Fibroblast of the aortic adventitia (primary cell): ENCODE data around the gene AKR1A1. TPM values are rescaled to one million over a fixed set of nuclear protein-coding genes. Genes with fewer than 3 reads are reported as not detected.
"Not testable (repeated sequence)": the region's sequence is repeated elsewhere in the genome, so short reads cannot be mapped to it uniquely, and the experiment has no call there.

Source experiments
- DNase-seq: peaks from one replicate; pipeline ENCODE4 v3.0.0-alpha.2; 2010; ENCODE audit warnings: low read depth
- H3K4me3 ChIP-seq: 2 replicates; pipeline ENCODE4 v1.5.1; 2011; ENCODE audit warnings: low read depth, mild to moderate bottlenecking, control low read depth, low read length, moderate library complexity
- CTCF ChIP-seq: IDR thresholded peaks from 2 replicates; pipeline ENCODE4 v1.5.1; 2011; ENCODE audit warnings: mild to moderate bottlenecking, low read length, control low read depth, inconsistent platforms; ENCODE audit not compliant: insufficient read depth
- total RNA-seq: library from RNA; depleted of rRNA; stranded (reverse); fragments of >200 nt; gene quantifications from 2 replicates; pipeline ENCODE4 v1.2.3, GENCODE V29; 2012; ENCODE audit warnings: low replicate concordance

Gene AKR1A1
- total RNA-seq, 1 donor = 128 TPM

DNA sequence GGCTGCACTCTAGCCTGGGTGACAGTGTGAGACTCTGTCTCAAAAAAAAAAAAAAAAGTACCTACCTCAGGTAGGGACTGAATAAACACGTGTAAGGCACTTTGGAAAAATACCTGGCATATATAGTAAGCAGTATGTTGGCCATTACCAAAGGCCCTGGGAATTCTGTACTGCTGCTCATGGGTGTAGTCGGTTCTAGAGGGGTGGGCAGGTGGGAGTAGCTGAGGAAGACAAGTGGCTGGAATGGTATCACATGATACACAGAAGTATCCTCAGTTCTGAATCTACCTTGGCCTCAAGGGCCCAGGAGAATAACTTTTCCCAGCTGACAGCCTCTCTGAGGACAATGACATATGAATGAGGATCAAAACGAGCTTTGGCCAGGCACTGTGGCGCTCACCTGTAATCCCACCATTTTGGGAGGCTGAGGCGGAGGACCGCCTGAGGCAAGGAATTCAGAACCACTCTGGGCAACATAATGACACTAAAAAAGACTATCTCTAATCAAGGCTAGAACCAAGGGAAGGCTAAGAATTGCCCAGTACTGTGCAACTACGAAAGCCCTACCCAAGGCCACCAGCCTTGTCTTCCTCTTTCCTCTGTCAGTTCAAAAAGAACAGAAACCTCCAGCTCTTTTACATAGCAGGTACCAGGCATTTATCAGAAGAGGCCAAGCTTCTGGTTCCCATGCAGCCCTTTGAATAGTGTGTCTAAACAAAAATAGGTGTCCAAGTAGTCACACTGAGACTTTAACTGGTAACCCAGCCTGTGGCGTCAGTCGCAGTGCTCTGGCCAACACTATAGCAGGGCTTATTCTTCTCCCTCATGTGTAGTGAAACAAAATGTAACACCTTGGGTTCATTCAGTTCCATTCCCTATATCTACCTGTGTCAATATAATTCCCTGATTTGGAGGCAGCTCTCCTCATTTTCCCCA lies 40.3 kb upstream of the AKR1A1 start:
- H3K4me3 ChIP-seq = no peak overlapping the region
- no peak for TF ChIP-seq CTCF
- DNase-seq = no peak

GRCh38 chr1:45510972-45511527 lies 39.6 kb upstream of the AKR1A1 start:
- H3K4me3 ChIP-seq = no peak overlapping the region
- TF ChIP-seq CTCF = no peak
- DNase-seq = no peak

- H3K4me3 ChIP-seq = no peak overlapping the region
- peak; percentile 68 for DNase-seq
- TF ChIP-seq CTCF = peak; percentile 80
These were observed 38.0 kb upstream of the AKR1A1 start for GRCh38 chr1:45512641-45513054.

- H3K4me3 ChIP-seq, DNase-seq: not testable (repeated sequence)
These were observed 36.9 kb upstream of the AKR1A1 start for GRCh38 chr1:45513532-45514260.

DNA sequence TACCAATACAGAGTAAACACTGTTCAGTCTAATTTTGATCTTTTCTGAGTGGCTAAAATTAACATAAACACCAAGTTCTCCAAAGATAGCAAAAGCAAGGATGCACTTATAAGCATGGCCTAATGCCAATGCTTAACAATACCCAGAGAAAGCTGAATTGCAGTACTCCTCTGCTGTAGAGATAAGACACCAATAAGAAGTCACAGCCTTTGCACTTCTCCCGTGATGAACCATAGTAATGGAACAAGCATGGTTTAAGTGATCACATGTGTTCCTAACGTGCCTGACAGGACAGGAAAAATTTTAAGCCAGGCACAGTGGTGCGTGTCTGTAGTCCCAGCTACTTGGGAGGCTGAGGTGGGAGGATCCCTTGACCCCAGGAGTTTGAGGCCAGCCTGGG lies 34.6 kb upstream of the AKR1A1 start:
- H3K4me3 ChIP-seq = no peak overlapping the region
- peak; percentile 11 for DNase-seq
- no peak for TF ChIP-seq CTCF

DNA sequence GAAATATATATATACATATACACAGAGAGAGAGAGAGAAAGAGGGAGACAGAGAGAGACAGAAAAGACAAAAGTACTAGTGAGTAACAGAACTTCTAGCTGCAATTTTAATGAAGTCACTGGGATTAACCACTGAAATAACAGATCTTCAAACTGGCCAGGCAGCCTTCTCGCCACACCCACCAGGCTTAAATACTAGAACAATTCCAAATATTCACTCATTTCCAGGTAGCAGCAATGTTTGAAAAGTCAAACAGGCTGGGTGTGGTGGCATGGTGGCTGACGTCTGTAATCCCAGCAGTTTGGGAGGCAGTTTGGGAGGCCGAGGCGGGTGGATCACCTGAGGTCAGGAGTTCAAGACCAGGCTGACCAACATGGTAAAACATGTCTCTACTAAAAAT lies 34.2 kb upstream of the AKR1A1 start:
- TF ChIP-seq CTCF = no peak
- H3K4me3 ChIP-seq = no peak overlapping the region
- no peak for DNase-seq

GRCh38 chr1:45518366-45518765 lies 32.3 kb upstream of the AKR1A1 start:
- not testable (repeated sequence) for DNase-seq, H3K4me3 ChIP-seq
